Measurements from ENCODE around the gene TNFRSF8. TPM values are rescaled to one million over a fixed set of nuclear protein-coding genes. Genes with fewer than 3 reads are reported as not detected.

The TNFRSF8 gene
- total RNA-seq, 1 experiment from 2014 or later, result 2.9 TPM

DNA sequence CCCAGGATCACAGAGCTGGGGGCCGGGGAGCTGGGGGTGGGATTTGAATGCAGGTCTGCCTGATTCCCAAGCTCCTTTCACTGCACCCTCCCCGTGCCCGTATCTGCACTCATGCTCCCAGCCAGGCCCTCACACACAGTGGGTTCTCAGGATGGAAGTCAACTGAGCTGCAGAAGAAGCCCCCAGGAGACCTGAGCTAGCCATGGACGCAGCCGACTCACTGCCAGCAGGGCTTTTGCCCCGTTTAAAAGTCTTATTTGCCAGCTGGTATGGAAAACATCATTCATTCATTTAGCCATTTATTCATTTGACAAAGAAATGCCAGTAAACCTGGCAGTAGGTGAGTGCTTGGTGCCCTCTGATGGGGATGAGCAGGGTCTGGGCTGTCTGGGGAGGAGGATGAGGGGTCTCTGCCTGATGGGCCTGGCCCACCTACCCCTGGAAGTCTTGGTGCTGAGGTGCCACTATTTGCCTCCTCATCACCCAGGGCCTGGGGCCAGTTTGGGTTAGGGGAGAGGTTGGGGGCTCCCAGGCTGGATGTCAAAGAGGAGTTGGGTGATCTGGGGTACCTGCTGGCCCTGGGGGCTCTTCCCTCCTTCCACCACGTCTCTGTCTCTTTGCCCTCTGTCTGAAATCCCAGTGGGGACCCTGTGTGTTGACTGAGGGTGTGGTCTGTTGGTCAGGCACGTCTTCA is 106.5 kb downstream of the TNFRSF8 start:
- WGBS (ENCODE audit: extremely low coverage, insufficient read length, low lambda C conversion rate), result no CpG with 5 or more reads among the region's 8 CpGs
- H3K36me3 Mint-ChIP-seq (ENCODE audit: insufficient read depth in 1 of 3, low read depth in 3 of 3), result no peaks in the 10 kb centered on the region; a peak in 1 of 7 replicates

More for the DNA sequence above, 106.5 kb downstream of the TNFRSF8 start:
- Histone ChIP-seq H3K79me1 (ENCODE audit: insufficient read depth, low read depth, low read length, poor library complexity, severe bottlenecking) (no peaks in the 10 kb centered on the region), H3K9me3 (ENCODE audit: control insufficient read depth, low read depth, low read length) (no peaks in the 10 kb centered on the region), H4K5ac (ENCODE audit: insufficient read length, low read depth, low read length) (no peak overlapping the region), H3T11ph (ENCODE audit: low read length) (no peak overlapping the region), H2BK20ac (ENCODE audit: low read depth, low read length, poor library complexity, severe bottlenecking) (no peak overlapping the region), H3K18ac (ENCODE audit: insufficient read length, low read depth, low read length) (no peak overlapping the region), H3K14ac (ENCODE audit: insufficient read depth, low read length) (no peak overlapping the region), H2BK12ac (ENCODE audit: insufficient read length, low read depth, low read length) (no peak overlapping the region), H2AFZ (ENCODE audit: low read length) (no peak overlapping the region), H3K79me2 (ENCODE audit: insufficient read depth, low read length) (no peaks in the 10 kb centered on the region), H2BK120ac (ENCODE audit: low read depth, low read length, poor library complexity, severe bottlenecking) (no peak overlapping the region), H3K56ac (ENCODE audit: insufficient read length, low read depth, low read length) (no peak overlapping the region), H2BK15ac (ENCODE audit: low read depth, low read length) (no peak overlapping the region), H3K4ac (ENCODE audit: low read depth, low read length) (no peak overlapping the region), H4K91ac (ENCODE audit: insufficient read length, low read depth, low read length) (no peak overlapping the region), H3K4me1 (ENCODE audit: insufficient read depth, low read length) (no peaks in the 10 kb centered on the region), H3K9ac (ENCODE audit: extremely low read depth, insufficient read length, low read length) (no peak overlapping the region), H4K8ac (replicated peaks; ENCODE audit: insufficient read length, low read depth, low read length) (no peak overlapping the region), H3K4me2 (ENCODE audit: insufficient read depth, insufficient read length, low read length) (no peak overlapping the region), H2AK5ac (ENCODE audit: insufficient read length, low read length) (no peak overlapping the region), H2BK5ac (ENCODE audit: insufficient read length, low read length) (no peak overlapping the region), H3K27me3 (ENCODE audit: insufficient read depth, low read length) (no peaks in the 10 kb centered on the region; the same call in 1 of the 2 replicates), H3K27ac (ENCODE audit: insufficient read length, low read depth, low read length) (no peak overlapping the region), H3K23ac (ENCODE audit: insufficient read length, low read depth, low read length) (no peak overlapping the region), H3K23me2 (ENCODE audit: insufficient read length, low read depth, low read length, poor library complexity, severe bottlenecking) (peaks cover 3% of the 10 kb centered on the region), H4K20me1 (ENCODE audit: control insufficient read depth, insufficient read depth, insufficient read length) (no peaks in the 10 kb centered on the region)
- DNase-seq, result no peak
- H3K4me1 Mint-ChIP-seq, result peaks cover 12 to 20% of the 10 kb centered on the region in 2 experiments
- no peak overlapping the region for H3K27ac Mint-ChIP-seq
- H3K4me3 Mint-ChIP-seq, result no peak overlapping the region
- TF ChIP-seq CTCF (conservative IDR thresholded peaks at IDR 0.05), result no peak
- H3K9me3 Mint-ChIP-seq, result no peaks in the 10 kb centered on the region; a peak in 1 of 5 replicates
- H3K27me3 Mint-ChIP-seq (ENCODE audit: low read depth), result peaks cover 48% of the 10 kb centered on the region
